Astrocyte of the spinal cord (primary cell): Measurements from ENCODE around the gene UST.
"Not testable (repeated sequence)": the region's sequence is repeated elsewhere in the genome, so short reads cannot be mapped to it uniquely, and the experiment has no call there.

ENCODE experiments used
- DNase-seq: peaks from one replicate; pipeline ENCODE4 v3.0.0; 2011; ENCODE audit warnings: low read depth, low spot score
- H3K4me3 ChIP-seq: 2 replicates; pipeline ENCODE4 v1.5.1; 2011; ENCODE audit warnings: low read depth, mild to moderate bottlenecking, low read length, moderate library complexity
- in situ Hi-C: cut with HindIII; loops from 2 replicates; pipeline ENCODE4 v1.10.0; 2017; ENCODE audit warnings: low sequenced_read_pairs
- TF ChIP-seq, protein P1 (sequence below): IDR thresholded peaks from 2 replicates; pipeline ENCODE4 v1.5.1; 2012; ENCODE audit warnings: low read depth, mild to moderate bottlenecking, low read length, inconsistent platforms

UST gene

DNA sequence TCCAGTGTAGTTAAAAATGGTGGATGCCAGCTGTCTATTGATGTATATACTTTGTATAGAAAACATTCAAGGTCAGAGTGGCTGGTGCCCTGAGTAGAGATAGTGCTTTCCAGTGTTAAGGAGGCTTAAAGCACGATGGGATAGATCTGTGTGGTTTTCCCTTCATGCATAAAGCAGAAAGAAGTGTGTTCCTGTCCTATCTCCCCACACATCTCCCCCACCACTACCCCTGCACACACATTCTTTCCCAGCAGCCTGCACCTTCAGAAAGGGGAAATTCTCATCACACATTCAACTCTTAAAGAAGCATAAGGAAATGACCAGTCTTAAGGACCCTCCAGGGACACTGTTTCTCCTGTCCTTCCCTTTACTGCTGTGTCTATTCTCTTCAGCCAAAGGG lies 349.0 kb downstream of the UST start:
- in situ Hi-C loops: loop anchor here (25.0 kb wide), 1 partner anchor 341 kb away; no protein-coding TSS in a partner anchor
- no peak for DNase-seq
- TF ChIP-seq, protein P1, sequence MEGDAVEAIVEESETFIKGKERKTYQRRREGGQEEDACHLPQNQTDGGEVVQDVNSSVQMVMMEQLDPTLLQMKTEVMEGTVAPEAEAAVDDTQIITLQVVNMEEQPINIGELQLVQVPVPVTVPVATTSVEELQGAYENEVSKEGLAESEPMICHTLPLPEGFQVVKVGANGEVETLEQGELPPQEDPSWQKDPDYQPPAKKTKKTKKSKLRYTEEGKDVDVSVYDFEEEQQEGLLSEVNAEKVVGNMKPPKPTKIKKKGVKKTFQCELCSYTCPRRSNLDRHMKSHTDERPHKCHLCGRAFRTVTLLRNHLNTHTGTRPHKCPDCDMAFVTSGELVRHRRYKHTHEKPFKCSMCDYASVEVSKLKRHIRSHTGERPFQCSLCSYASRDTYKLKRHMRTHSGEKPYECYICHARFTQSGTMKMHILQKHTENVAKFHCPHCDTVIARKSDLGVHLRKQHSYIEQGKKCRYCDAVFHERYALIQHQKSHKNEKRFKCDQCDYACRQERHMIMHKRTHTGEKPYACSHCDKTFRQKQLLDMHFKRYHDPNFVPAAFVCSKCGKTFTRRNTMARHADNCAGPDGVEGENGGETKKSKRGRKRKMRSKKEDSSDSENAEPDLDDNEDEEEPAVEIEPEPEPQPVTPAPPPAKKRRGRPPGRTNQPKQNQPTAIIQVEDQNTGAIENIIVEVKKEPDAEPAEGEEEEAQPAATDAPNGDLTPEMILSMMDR: no peak
- H3K4me3 ChIP-seq: no peak overlapping the region

DNA sequence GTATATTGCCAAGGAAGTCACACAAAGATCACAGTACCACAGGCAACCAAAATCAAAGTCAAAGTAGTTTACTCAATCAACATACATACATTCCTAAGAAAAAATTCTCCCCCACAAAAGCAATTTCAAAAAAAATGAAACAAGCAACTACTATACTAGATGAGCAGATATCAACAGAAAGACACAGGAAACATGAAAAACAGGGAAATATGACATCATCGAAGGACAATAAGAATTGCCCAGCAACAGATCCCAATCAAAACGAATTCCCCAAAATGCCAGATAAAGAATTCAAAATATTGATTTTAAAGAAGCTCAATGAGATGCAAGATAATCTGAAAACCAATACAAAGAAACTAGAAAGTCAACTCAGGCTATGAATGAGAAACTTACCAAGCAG lies 351.0 kb downstream of the UST start:
- in situ Hi-C loops: loop anchor here (25.0 kb wide), 1 partner anchor 340 kb away; no protein-coding TSS in a partner anchor

DNA sequence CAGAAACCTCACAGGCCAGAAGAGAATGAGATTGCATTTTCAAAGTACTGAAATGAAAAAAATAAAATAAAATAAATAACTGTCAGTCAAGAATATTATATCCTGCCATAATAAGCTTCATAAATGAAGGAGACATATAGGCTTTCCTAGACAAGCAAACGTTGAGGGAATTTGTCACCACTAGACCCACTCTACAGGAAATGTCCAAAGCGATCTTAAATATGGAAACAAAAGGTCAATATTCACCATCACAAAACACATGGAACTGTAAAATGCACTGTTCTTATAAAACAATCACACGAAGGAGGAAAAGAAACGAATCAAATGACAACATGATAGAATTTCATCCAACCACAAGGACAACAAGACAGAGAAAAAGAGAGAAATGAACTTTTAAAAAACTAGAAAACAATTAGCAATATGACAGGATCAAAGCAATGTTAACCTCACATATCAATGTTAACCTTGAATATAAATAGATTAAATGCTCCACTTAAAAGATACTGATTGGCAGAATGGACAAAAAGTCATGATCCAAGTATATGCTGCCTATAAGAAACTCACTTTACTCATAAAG lies 352.0 kb downstream of the UST start:
- TF ChIP-seq, protein P1: no peak
- no peak overlapping the region for H3K4me3 ChIP-seq
- DNase-seq: no peak
- in situ Hi-C loops: loop anchor here (25.0 kb wide), 1 partner anchor 339 kb away; no protein-coding TSS in a partner anchor

More for the DNA sequence above, 351.0 kb downstream of the UST start:
- no peak overlapping the region for H3K4me3 ChIP-seq
- no peak for DNase-seq
- TF ChIP-seq, protein P1: no peak

DNA sequence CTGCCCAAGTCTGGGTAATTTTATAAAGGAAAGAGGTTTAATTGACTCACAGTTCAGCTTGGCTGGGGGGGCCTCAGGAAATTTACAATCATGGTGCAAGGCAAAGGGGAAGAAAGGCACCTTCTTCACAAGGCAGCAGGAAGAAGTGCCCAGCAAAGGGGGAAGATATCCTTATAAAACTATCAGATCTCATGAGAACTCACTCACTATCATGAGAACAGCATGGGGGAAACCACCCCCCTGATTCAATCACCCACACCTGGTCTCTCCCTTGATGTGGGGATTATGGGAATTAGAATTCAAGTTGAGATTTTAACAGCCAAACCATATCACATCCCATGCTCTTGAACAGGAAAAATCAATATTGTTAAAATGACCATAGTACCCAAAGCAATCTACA lies 355.5 kb downstream of the UST start:
- no peak overlapping the region for H3K4me3 ChIP-seq
- TF ChIP-seq, protein P1: no peak
- in situ Hi-C loops: no loop called here
- no peak for DNase-seq

DNA sequence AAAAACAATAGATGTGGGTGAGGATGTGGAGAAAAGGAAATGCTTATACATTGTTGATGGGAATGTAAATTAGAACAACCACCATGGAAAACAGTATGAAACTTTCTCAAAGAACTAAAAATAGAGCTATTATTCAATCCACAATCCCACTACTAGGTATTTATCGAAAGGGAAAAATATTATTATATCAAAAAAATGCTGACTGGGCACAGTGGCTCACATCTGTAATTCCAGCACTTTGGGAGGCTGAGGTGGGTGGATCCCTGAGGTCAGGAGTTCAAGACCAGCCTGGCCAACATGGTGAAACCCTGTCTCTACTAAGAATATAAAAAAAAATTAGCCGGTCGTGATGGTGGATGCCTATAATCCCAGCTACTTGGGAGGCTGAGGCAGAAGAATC lies 357.1 kb downstream of the UST start:
- in situ Hi-C loops, H3K4me3 ChIP-seq, DNase-seq: not testable (repeated sequence)

DNA sequence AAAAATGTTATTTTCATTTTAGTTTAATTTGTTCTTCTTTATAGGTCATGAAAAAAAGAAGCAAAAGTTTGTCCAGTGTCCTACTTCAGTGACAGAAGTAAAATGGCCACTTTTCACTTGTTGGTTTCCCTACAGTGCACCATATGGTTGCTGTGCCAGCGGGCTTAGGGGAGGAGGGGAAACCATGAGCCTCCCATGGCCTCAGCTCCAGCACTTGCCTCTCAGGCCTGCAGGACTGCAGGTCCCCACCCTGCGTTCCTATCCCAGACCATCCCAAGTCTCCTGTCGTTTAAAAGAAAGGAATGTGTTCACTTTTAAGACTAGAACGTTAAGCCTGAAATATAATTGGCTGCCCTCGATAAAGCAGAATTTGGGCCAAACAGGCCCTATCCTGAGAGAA lies 360.7 kb downstream of the UST start:
- TF ChIP-seq, protein P1: no peak
- DNase-seq: no peak
- no peak overlapping the region for H3K4me3 ChIP-seq
- in situ Hi-C loops: no loop called here

DNA sequence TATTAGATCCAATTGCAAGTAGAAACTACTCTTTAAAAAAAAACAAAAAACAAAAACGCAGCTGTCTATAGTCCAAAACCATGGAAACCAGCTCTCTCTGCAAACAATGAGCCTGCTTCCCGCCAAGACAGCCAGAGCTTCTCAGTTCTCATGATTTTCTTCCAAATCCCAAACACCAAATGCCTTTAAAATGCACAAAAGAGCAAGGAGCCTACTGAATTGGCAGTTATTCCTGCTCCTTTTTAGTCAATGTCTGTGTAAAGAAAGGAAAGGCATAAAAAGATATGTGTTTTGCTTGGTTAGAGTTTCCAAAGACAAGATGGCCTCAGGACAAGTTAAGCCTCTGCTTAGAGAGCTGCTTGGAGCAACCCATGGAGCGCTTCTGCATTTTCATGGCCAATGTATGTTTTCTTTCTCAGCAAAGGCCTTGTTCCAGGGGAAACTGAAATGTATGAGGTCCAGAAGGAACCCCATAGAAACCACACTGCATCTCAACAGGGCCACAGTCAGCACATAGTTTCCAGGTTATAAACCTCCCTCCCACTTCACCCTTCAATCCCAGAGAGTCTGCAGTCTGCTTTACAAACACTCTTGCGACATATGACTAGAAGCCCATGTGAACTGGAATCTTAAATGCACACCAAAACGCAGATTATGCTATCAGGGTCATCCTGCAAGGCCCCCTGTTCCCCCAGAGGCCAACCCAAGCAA lies 361.4 kb downstream of the UST start:
- TF ChIP-seq, protein P1: no peak
- H3K4me3 ChIP-seq: no peak overlapping the region
- DNase-seq: no peak
- in situ Hi-C loops: no loop called here
